HUES48 (cell line): ENCODE measurements around the gene CSNK1D.

Experiments
- H3K27ac ChIP-seq: one replicate; pipeline ENCODE4 v1.7.0; 2013; ENCODE audit warnings: low read depth, low read length, inconsistent platforms
- H3K27me3 ChIP-seq: 2 replicates; pipeline ENCODE4 v1.6.1; 2013; ENCODE audit warnings: mild to moderate bottlenecking, low read length; ENCODE audit not compliant: control insufficient read depth, insufficient read depth
- H3K36me3 ChIP-seq: 2 replicates; pipeline ENCODE4 v1.6.1; 2013; ENCODE audit warnings: low read length; ENCODE audit not compliant: control insufficient read depth, insufficient read depth
- H3K4me1 ChIP-seq: 2 replicates; pipeline ENCODE4 v1.6.1; 2013; ENCODE audit warnings: mild to moderate bottlenecking, low read length; ENCODE audit not compliant: control insufficient read depth, insufficient read depth
- H3K4me3 ChIP-seq: 2 replicates; pipeline ENCODE4 v1.5.1; 2013; ENCODE audit warnings: mild to moderate bottlenecking, low read depth, low read length
- H3K9ac ChIP-seq: 2 replicates; pipeline ENCODE4 v1.6.1; 2013; ENCODE audit warnings: mild to moderate bottlenecking, low read depth, low read length, moderate library complexity
- H3K9me3 ChIP-seq: 2 replicates; pipeline ENCODE4 v1.6.1; 2013; ENCODE audit warnings: low read length; ENCODE audit not compliant: control insufficient read depth, insufficient read depth

CSNK1D gene

GRCh38 chr17:82287868-82288801 lies 14.6 kb upstream of the CSNK1D start:
- Histone ChIP-seq H3K27me3 (no peaks in the 10 kb centered on the region), H3K27ac (no peak overlapping the region), H3K4me1 (peaks cover 4% of the 10 kb centered on the region; the same call in 1 of the 2 replicates), H3K9ac (no peak overlapping the region), H3K36me3 (no peaks in the 10 kb centered on the region), H3K4me3 (no peak overlapping the region), H3K9me3 (no peaks in the 10 kb centered on the region)

DNA sequence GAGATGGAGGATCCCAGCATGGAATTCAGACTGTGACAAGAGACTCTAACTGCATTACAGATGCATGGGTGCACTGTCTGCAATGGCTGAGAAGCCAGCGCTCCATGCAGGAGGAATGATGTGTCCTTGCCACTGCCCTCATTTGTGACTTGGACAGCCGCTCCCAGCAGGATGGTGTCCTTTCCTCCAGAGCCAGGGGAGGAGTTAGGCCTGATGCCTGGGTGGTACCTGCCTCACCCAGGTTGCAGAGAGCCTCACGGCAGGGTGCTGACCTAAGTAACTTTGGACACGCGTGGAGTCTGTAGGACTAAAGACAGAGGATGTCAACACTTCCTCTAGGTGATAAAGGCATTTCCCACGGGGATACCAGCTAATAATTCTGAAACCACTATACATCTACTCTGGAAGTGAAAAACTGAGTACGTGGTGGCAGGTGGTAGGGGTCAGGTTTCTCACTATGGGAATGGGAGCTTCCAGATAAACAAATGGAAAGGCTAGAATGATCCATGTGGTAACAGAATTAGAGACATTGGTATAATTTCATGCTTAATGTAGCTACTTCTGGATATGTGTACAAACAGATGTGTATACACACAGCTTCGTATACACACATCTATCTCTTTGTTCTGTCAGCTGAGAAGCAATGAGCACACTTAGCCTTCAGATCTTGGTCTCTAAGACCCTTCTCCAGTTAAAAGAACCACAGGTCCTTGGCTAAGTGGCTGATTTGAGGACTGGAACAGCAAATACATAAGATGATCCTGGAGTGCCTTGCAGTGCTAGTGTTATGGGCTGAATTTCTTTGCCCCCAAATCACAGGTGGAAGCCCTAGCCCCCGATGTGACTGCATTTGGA lies 13.7 kb upstream of the CSNK1D start:
- Histone ChIP-seq H3K36me3 (no peaks in the 10 kb centered on the region), H3K9me3 (no peaks in the 10 kb centered on the region), H3K4me3 (no peak overlapping the region), H3K27me3 (no peaks in the 10 kb centered on the region), H3K9ac (no peak overlapping the region), H3K27ac (no peak overlapping the region), H3K4me1 (peaks cover 4% of the 10 kb centered on the region; the same call in 1 of the 2 replicates)

- Histone ChIP-seq H3K27me3 (no peaks in the 10 kb centered on the region), H3K36me3 (no peaks in the 10 kb centered on the region), H3K9me3 (no peaks in the 10 kb centered on the region), H3K4me3 (no peak overlapping the region), H3K9ac (no peak overlapping the region), H3K27ac (no peak overlapping the region), H3K4me1 (peaks cover 4% of the 10 kb centered on the region; the same call in 1 of the 2 replicates)
Measured at GRCh38 chr17:82285141-82285540, 11.6 kb upstream of the CSNK1D start.

- Histone ChIP-seq H3K4me1 (peaks cover 4% of the 10 kb centered on the region), H3K36me3 (no peaks in the 10 kb centered on the region), H3K9me3 (no peaks in the 10 kb centered on the region), H3K27ac (no peak overlapping the region), H3K27me3 (no peaks in the 10 kb centered on the region), H3K9ac (no peak overlapping the region), H3K4me3 (no peak overlapping the region)
Measured at GRCh38 chr17:82283208-82283749, 9.8 kb upstream of the CSNK1D start.

DNA sequence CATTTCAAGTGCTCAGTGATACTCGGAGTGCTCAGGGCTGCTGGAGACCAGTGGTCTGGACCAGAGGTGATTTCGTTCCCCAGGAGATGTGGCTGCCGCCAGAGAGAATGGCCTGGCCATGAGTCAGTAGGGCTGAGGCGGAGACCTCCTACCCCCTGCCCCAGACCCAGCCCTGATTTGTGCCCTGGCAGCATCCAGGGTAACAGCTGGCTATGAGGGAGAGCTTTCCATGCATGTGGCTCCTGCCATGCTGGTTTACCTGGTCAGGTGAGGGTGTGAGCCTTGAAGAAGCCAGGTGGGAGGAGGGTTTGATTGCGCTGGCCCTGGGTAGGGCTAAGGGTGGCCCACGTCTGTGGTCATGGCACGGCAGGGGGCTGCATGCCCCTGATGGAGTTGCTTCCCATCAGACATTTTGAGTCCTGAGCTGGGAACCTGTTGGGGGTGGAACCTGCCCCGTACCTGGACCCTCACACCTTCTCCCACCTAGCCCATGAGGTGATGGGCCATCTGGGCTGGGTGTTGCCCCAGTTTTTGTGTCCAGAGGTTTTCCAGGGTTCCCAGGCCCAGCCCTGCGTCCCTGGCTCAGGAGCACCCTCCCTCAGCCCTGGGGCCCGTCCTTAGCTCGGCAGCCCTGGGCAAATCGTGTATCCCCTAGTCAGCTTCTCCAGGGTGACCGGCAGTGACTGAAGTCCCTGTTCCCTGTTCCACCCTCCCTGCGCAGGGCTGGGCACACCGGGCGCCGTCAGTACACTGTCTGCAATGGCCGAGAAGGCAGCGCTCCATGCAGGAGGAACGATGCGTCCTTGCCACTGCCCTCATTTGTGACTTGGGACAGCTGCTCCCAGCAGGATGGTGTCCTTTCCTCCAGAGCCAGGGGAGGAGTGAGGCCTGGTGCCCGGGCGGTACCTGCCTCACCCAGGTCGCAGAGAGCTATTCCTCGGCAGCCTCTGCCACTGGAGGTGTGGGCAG lies 9.0 kb upstream of the CSNK1D start:
- H3K36me3 ChIP-seq = no peaks in the 10 kb centered on the region
- H3K4me1 ChIP-seq = peaks cover 7% of the 10 kb centered on the region
- no peaks in the 10 kb centered on the region for H3K27me3 ChIP-seq
- no peak overlapping the region for H3K9ac ChIP-seq
- no peak overlapping the region for H3K4me3 ChIP-seq
- H3K27ac ChIP-seq = no peak overlapping the region
- H3K9me3 ChIP-seq = no peaks in the 10 kb centered on the region

DNA sequence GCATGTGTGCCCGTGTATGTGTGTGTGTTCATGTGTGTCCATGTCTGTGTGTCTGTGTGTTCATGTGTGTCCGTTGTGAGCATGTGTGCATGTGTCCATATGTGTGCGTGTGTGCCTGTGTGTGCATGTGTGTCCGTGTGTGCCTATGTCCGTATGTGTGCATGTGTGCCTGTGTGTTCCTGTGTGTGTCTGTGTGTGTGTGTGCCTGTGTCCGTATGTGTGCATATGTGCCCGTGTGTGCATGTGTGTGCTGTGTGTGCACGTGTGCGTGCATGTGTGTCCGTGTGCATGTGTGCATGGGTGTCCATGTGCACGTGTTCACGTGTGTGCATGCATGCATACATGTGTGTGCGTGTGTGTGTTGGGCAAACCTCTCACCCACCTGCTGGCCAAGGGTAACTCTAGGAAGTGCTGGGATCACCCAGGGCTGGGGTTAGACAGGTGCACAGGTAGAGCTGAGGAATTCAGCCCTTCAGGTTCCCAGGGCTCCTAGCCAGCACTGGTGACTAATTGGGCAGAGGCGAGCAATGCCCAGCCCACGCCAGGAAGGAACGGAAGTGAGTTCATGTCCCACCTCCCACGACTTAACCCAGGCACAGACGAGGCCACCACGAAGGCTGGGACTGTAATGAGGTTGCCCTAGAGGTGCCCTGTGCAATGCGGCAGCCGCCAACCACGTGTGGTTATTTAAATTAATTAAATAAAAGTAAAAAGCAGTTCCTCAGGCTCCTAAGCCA lies 8.2 kb upstream of the CSNK1D start:
- Histone ChIP-seq H3K36me3 (no peaks in the 10 kb centered on the region), H3K9ac (no peak overlapping the region), H3K9me3 (no peaks in the 10 kb centered on the region)

DNA sequence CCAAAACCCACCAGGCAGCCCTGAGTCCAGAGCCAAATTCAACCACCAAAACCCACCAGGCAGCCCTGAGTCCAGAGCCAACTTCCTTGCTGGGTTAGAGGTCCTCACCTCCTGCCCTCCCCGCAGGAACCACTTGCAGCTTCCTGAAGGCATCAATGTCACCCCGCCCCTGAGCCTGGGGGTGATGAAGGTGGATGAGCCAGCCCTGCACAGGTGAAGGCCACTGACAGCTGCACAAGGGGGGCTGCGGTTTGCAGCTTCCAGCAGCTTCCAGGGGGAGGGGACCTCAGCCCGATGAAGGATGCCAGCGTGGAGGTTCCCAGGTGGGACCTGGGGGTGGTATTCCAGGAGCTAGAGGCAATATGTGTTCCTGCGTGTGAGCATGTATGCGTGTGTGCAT lies 7.6 kb upstream of the CSNK1D start:
- no peak overlapping the region for H3K27ac ChIP-seq
- no peak overlapping the region for H3K9ac ChIP-seq
- no peaks in the 10 kb centered on the region for H3K27me3 ChIP-seq
- no peak overlapping the region for H3K4me3 ChIP-seq
- H3K4me1 ChIP-seq = peaks cover 12% of the 10 kb centered on the region
- no peaks in the 10 kb centered on the region for H3K9me3 ChIP-seq
- H3K36me3 ChIP-seq = no peaks in the 10 kb centered on the region

More for the DNA sequence above, 8.2 kb upstream of the CSNK1D start:
- H3K4me3 ChIP-seq = no peak overlapping the region
- H3K4me1 ChIP-seq = peaks cover 12% of the 10 kb centered on the region
- no peaks in the 10 kb centered on the region for H3K27me3 ChIP-seq
- H3K27ac ChIP-seq = no peak overlapping the region

DNA sequence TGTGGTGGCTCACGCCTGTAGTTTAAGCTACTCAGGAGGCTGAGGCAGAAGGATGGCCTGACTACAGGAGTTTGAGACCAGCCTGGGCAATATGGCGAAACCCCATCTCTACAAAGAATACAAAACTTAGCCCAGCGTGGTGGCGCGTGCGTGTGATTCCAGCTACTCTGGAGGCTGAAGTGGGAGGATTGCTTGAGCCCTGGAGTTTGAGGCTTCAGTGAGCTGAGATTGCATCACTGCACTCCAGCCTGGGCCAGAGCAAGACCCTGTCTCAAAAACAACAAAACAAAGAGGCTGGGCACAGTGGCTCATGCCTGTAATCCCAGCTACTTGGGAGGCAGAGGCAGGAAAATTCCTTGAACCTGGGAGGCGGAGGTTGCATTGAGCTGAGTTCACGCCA lies 7.0 kb upstream of the CSNK1D start:
- no peaks in the 10 kb centered on the region for H3K9me3 ChIP-seq
- H3K4me1 ChIP-seq = peaks cover 12% of the 10 kb centered on the region
- H3K4me3 ChIP-seq = no peak overlapping the region
- H3K27ac ChIP-seq = no peak overlapping the region
- H3K36me3 ChIP-seq = no peaks in the 10 kb centered on the region
- no peak overlapping the region for H3K9ac ChIP-seq
- no peaks in the 10 kb centered on the region for H3K27me3 ChIP-seq

DNA sequence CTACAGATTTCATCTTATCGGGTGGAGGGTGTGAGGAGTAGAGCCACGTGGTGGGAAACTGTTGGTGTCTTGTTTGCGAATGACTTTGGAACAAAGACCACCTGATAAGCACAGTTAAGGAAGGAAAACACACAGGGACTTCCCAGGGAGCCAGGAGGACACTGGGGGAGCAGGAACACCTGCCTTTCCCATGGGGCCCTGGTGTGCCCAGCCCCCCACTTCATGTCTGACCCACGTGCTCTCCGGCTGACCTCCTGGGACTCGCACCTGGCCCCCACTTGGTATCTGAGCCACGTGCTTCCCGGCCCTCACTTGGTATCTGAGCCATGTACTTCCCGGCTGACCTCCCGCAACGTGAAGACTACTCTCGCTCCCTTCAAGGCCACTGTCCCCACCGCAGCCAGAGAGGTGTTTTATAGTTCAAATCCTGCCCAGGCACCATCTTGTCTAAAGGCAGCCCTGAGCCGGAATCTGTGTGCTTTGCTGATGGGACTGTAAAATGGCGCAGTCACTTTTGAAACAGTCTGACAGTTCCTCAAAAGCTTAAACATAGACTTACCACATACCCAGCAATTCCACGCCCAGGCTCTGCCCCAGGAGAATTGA lies 5.4 kb upstream of the CSNK1D start:
- Histone ChIP-seq H3K27me3 (no peaks in the 10 kb centered on the region), H3K4me1 (peaks cover 11% of the 10 kb centered on the region), H3K9me3 (no peaks in the 10 kb centered on the region), H3K9ac (no peak overlapping the region), H3K27ac (no peak overlapping the region), H3K36me3 (no peaks in the 10 kb centered on the region), H3K4me3 (no peak overlapping the region)
